ENCODE data around the gene LTBP2. TPM values are rescaled to one million over a fixed set of nuclear protein-coding genes. Genes with fewer than 3 reads are reported as not detected.

Gene LTBP2
- total RNA-seq (26.7 TPM), polyA plus RNA-seq (6.8 TPM)

DNA sequence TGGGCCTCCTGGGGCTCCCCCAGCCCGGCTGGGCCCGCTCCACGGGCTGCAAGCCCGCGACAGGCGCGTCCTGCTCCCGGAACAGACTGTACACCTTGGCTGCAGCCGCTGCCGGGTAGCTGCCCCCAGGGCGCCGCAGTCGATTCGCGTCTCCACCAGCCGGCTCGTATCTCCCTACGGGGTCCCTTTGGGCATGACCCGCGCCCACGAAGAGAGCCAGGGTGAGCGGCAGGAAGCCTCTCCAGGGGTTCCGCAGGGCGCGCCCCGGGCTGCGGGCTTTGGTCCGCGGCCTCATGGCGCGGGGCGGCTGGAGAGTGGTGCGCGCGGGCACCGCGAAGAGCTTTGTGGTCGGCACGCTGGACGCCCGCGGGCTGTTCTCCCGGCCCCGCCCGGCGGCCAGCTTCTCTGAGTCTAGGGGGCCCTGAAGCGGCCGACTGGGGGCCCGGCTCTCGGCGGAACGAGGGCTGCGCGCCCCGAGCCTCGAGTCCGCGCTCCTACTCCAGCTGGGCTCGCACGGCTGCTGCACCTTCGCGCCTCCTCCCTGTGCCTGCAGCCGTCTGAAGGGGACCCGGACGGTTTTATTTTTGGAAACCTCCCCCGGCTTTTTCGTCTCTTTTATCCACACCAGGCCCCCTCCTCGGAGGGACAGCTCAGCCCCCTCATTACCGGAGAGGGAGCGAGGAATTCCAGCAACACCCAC lies at the start of gene LTBP2:
LTBP2 (minus strand) TSS at position 588 of the 700 bp plus-strand sequence; CDS start at position 295, 293 bp downstream.
- Histone ChIP-seq H3K4me1 (ENCODE audit: insufficient read depth) (peaks cover 2% of the 10 kb centered on the region), H3K36me3 (ENCODE audit: insufficient read depth) (no peaks in the 10 kb centered on the region), H3K27ac (ENCODE audit: low read depth) (no peak within 1 kb of the TSS), H3K4me3 (ENCODE audit: low read depth, low read length) (peak within 1 kb of the TSS; percentile 59)
- under 1% methylated on average over 70 of the region's 70 CpGs for whole genome bisulfite sequencing
- DNase-seq (ENCODE audit: extremely low spot score) = no peak

DNA sequence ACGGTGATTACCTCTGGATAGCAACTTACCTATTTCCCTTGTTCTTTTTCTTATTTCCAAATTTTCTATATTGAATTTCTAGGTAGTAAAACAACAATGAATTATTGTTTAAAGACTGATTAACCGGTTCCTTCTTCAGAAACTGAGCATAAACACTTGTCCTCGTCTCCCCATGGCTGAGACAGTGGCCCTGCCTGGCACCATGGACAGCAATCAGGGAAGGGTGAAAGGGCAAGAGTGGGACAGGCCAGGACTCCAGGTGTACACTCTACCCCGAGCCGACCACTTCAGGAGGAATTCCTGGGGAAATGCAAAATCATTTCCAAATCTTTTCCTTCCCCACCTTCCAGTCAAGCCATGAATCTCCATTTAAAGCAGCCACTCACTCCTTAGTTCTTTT lies 48.8 kb upstream of the LTBP2 start:
- no peak overlapping the region for H3K27ac ChIP-seq (ENCODE audit: low read depth)
- H3K4me3 ChIP-seq (ENCODE audit: low read depth, low read length) = no peak overlapping the region
- 76% methylated on average over 5 of the region's 5 CpGs for WGBS
- H3K36me3 ChIP-seq (ENCODE audit: insufficient read depth) = peaks cover 4% of the 10 kb centered on the region
- DNase-seq (ENCODE audit: extremely low spot score) = no peak
- no peaks in the 10 kb centered on the region for H3K4me1 ChIP-seq (ENCODE audit: insufficient read depth)

DNA sequence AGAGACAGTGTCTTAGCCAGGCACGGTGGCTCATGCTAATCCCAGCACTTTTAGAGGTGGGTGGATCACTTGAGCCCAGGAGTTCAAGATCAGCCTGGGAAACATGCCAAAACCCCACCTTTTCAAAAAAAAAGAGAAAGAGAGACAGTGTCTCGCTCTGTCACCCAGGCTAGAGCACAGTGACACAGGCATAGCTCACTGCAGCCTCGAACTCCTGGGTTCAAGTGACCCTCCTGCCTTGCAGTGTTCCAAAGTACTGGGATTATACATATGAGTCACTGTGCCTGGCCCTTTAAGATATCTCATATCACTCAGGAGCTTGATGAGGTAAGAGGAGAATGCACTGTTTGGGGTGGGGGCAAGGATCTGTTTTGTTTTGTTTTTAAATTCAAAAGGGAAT lies 48.1 kb upstream of the LTBP2 start:
- 80% methylated on average over 3 of the region's 3 CpGs for WGBS
- DNase-seq (ENCODE audit: extremely low spot score) = no peak

DNA sequence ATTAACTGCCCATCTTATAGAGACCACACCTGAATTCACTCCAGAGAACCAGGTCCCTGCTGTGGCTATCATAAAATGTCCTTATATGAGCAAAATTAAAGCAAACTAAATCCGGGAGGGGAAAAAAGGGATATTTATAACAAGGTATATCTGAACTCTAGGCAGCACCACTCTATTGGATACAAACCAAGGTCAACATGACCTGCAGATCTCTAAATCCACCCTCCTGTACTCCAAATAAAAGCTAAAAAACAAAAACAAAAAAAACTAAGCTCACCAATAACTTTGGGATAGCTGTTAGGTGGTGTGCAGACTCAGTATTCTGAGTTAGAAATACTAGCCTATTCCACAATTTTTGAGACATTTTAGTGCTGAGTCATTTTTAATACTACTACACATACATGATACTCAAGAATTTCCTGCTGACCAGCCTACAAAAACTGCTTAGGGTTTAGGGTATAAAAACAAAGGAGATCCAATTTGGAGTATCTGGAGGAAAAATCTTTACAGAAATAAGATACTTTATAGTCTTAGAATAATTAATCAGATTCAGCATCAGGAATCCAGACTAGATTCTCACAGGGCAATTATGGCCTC lies 46.6 kb upstream of the LTBP2 start:
- H3K27ac ChIP-seq (ENCODE audit: low read depth) = no peak overlapping the region
- WGBS = 97% methylated on average over 1 of the region's 1 CpG

More for the DNA sequence above, 48.1 kb upstream of the LTBP2 start:
- Histone ChIP-seq H3K27ac (ENCODE audit: low read depth) (no peak overlapping the region), H3K4me3 (ENCODE audit: low read depth, low read length) (no peak overlapping the region), H3K4me1 (ENCODE audit: insufficient read depth) (no peaks in the 10 kb centered on the region), H3K36me3 (ENCODE audit: insufficient read depth) (peaks cover 4% of the 10 kb centered on the region)

DNA sequence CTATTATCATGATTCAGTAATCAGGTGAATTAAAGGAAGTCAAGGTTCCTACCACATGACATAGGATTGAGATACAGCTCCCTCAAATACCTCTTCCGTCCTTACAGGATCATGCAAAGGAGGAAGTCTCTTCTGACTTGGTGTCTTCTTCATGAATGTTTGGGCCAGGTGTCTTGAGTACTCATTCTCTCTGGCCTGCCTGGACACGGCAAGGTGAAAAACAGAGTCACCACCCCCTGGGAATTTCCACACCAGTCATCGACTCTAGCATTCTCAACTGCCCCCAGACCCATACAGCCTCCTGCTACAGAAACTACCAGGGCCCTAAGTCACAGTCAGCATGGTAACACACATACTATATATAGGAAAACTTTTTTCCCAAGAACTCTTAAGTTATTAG lies 44.9 kb upstream of the LTBP2 start:
- Histone ChIP-seq H3K27ac (ENCODE audit: low read depth) (no peak overlapping the region), H3K36me3 (ENCODE audit: insufficient read depth) (no peaks in the 10 kb centered on the region), H3K4me1 (ENCODE audit: insufficient read depth) (no peaks in the 10 kb centered on the region), H3K4me3 (ENCODE audit: low read depth, low read length) (no peak overlapping the region)
- WGBS = 92% methylated on average over 3 of the region's 3 CpGs
- DNase-seq (ENCODE audit: extremely low spot score) = no peak

More for the DNA sequence above, 46.6 kb upstream of the LTBP2 start:
- peaks cover 3% of the 10 kb centered on the region for H3K36me3 ChIP-seq (ENCODE audit: insufficient read depth)
- DNase-seq (ENCODE audit: extremely low spot score) = no peak
- H3K4me3 ChIP-seq (ENCODE audit: low read depth, low read length) = no peak overlapping the region
- no peaks in the 10 kb centered on the region for H3K4me1 ChIP-seq (ENCODE audit: insufficient read depth)

DNA sequence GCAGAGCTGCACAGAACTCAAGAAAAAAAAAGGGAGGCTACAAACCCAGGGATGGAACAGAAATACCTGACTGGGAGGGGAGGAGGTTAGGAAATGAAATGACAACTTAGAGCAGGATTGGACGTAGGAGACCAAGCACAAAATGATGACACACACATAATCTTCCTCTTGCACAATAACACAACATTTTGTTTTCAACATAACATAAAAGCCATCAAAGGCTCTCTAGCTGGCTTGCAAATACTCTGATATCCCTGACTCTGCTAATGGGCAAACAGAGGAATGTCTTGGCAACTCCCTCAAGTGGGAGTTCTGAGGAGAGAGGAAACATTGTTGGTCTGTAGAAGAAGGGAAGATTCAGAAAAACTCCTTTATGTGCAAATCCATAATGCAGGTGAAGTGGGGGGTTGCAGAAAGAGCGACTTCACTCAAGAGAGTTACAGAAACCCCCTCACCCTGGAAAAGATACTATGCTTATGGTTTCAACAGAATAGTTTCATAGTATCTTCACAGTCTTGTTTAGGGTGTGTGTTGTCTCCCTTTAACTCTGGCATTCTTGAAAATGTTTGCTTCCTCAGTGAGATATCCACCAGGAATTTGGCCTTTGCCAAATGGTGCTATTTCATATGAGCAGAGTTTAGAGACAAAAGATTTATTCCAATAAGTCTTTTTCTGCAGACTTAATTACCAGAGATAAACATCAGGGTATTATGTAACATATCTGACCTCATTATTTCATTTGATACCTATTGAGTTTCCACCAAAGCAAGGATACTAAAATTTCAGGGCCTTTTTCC lies 43.8 kb upstream of the LTBP2 start:
- H3K36me3 ChIP-seq (ENCODE audit: insufficient read depth) = no peaks in the 10 kb centered on the region
- 72% methylated on average over 2 of the region's 2 CpGs for WGBS
- no peaks in the 10 kb centered on the region for H3K4me1 ChIP-seq (ENCODE audit: insufficient read depth)
- DNase-seq (ENCODE audit: extremely low spot score) = no peak
- H3K4me3 ChIP-seq (ENCODE audit: low read depth, low read length) = no peak overlapping the region
- no peak overlapping the region for H3K27ac ChIP-seq (ENCODE audit: low read depth)

DNA sequence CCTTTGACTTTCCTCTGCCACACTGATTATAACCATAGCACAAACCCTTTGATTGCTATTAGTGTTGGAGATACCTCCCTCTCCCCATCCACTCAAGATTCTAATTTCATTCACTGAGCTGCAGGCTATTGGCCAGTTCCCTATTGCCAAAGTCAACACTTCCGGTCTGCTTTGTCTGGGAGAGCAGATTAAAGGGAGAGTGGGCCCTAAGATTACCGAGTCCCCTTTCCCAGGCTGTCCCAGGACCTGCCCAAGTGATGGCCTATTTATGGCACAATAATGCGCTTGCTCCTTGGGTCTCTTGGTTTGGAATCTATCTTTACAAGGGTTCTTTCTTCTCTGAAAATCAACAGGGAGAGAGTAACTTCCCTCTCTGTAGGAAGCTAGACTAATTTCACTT lies 42.9 kb upstream of the LTBP2 start:
- 75% methylated on average over 3 of the region's 3 CpGs for WGBS
- no peaks in the 10 kb centered on the region for H3K4me1 ChIP-seq (ENCODE audit: insufficient read depth)
- no peaks in the 10 kb centered on the region for H3K36me3 ChIP-seq (ENCODE audit: insufficient read depth)
- no peak for DNase-seq (ENCODE audit: extremely low spot score)
- H3K27ac ChIP-seq (ENCODE audit: low read depth) = peak overlapping the region; percentile 39
- no peak overlapping the region for H3K4me3 ChIP-seq (ENCODE audit: low read depth, low read length)

DNA sequence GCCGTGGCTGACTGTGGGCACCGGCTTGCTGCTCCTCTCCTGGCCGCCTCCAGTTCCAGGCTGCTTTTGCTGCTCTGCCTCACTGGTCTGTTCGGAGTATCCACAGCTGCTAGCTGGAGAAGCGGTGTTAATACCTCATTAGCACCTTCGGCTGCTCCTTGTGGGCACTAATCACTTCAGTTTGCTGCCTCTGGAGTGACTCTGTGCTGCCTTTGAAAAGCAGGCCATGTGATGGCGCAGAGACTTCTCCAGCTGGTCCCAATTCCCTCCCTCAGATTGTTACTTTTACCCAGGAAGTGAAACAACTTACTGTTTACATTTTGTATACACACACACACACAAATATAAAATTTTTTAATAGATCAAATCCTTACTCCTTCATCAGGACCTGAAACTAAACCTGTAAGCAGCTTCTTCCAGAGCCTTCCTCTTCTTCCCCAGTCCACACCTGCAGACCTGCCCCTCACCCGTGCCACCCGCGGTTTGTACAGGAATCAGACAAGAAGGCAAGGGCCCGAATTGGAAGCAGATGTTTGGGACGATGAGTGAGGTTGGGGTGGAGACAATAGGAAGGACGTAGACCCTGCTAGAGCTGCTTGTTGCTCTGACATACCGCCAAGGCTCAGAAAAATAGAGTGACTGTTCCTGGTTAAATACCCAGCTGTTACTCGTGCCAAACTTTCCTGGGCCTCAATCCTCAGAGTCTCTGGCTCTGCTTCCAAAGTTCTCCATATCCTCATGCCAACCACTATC lies 41.5 kb upstream of the LTBP2 start:
- no peak for DNase-seq (ENCODE audit: extremely low spot score)
- H3K4me3 ChIP-seq (ENCODE audit: low read depth, low read length) = no peak overlapping the region
- no peak overlapping the region for H3K27ac ChIP-seq (ENCODE audit: low read depth)
- H3K36me3 ChIP-seq (ENCODE audit: insufficient read depth) = no peaks in the 10 kb centered on the region
- H3K4me1 ChIP-seq (ENCODE audit: insufficient read depth) = no peaks in the 10 kb centered on the region
- 67% methylated on average over 15 of the region's 15 CpGs for WGBS

DNA sequence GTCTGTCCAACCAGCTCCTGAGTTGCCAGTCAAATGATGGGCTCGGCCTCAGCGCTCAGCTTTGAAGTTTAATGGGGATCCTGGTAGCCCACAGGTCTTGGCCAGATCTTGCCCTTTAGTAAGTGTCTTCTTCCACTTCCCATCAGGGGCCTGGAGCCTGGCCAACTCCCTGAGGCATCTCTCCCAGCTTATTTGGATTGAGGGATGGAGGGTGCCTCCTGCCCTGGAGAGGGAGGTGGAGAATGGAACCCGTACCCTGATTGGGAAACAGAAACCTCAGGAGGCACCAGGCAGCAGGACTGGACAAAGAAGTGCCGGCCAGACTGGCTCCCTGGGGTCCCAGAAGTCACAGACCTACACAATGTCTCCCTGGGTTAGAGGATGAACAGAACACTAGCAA lies 40.5 kb upstream of the LTBP2 start:
- Histone ChIP-seq H3K4me1 (ENCODE audit: insufficient read depth) (no peaks in the 10 kb centered on the region), H3K4me3 (ENCODE audit: low read depth, low read length) (no peak overlapping the region), H3K27ac (ENCODE audit: low read depth) (no peak overlapping the region), H3K36me3 (ENCODE audit: insufficient read depth) (no peaks in the 10 kb centered on the region)
- WGBS = 60% methylated on average over 4 of the region's 4 CpGs
- no peak for DNase-seq (ENCODE audit: extremely low spot score)

DNA sequence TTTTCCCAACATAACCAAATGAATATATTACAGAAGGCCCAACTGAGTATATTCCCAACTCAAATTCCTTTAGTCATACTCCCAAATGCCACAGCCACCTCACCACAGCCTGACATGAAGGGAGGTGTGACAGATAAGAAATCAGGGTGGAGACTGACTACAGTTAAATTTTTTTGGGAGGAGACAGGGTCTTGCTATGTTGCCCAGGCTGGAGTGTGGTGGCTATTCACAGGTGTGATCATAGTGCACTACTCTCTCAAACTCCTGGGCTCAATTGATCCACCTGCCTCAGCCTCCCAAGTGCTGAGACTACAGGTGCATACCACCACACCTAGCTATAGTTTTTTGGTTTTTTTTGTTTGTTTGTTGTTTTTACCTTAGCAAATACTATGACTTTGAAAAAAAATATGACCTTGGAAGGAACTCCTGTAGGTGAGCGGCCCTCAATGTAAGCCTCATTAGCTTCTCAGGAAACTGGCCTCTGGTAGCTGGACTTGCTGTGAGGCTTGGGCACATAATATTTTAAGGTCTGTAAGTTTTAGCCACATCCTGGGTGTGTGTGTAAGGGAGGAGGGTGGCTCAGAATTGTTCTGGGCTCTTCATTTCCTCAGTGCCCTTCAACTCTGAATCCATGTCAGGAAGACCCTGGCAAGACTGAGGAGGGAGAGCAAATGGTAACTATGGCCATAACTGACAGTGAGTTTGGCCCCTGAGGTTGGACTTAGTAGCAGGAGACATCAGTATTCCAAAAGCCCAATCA lies 39.1 kb upstream of the LTBP2 start:
- DNase-seq (ENCODE audit: extremely low spot score) = no peak
- Histone ChIP-seq H3K27ac (ENCODE audit: low read depth) (no peak overlapping the region), H3K4me1 (ENCODE audit: insufficient read depth) (no peaks in the 10 kb centered on the region), H3K4me3 (ENCODE audit: low read depth, low read length) (no peak overlapping the region), H3K36me3 (ENCODE audit: insufficient read depth) (no peaks in the 10 kb centered on the region)
- 96% methylated on average over 1 of the region's 1 CpG for WGBS

DNA sequence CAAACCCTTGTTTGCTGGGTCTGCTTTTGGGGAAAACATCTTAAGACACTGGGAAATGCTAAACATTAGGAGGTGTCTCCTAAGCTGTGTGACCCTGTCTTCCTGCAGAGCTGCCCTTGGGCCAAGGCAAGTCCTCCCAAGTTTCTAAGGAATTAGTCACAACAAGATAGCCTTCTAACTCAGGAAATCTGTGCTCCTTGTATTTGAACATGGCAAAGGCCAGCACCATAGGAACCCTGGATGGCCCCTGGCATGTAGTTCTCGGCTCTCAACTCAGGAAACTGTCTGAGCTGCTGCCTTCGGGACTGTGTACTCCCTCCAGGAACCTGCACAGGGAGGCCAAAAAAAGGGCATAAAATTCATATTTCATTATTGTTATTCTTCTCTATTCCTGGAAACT lies 37.6 kb upstream of the LTBP2 start:
- 82% methylated on average over 2 of the region's 2 CpGs for WGBS
- no peaks in the 10 kb centered on the region for H3K36me3 ChIP-seq (ENCODE audit: insufficient read depth)
- H3K27ac ChIP-seq (ENCODE audit: low read depth) = no peak overlapping the region
- DNase-seq (ENCODE audit: extremely low spot score) = no peak
- H3K4me1 ChIP-seq (ENCODE audit: insufficient read depth) = no peaks in the 10 kb centered on the region
- H3K4me3 ChIP-seq (ENCODE audit: low read depth, low read length) = no peak overlapping the region

DNA sequence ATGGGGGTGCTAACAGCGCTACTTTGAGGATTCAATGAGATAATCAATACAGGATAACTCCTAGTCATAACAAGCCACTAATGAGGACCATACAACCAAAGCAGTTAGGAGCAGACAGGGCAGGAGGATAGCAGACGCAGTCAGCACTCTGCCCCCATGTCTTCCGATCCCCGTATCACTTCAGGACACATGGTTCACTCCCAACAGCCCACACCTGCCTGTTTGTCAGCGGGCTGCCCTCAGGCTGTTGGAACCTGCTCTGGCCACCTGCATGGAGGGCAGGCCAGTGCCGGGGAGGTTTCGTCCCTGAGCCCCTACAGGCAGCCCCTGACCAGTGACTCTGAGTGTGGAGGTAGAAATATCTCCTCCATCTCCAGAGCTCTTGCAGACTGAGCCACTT lies 37.1 kb upstream of the LTBP2 start:
- DNase-seq (ENCODE audit: extremely low spot score) = no peak
- H3K27ac ChIP-seq (ENCODE audit: low read depth) = no peak overlapping the region
- no peaks in the 10 kb centered on the region for H3K36me3 ChIP-seq (ENCODE audit: insufficient read depth)
- no peak overlapping the region for H3K4me3 ChIP-seq (ENCODE audit: low read depth, low read length)
- 70% methylated on average over 7 of the region's 7 CpGs for WGBS
- H3K4me1 ChIP-seq (ENCODE audit: insufficient read depth) = no peaks in the 10 kb centered on the region

DNA sequence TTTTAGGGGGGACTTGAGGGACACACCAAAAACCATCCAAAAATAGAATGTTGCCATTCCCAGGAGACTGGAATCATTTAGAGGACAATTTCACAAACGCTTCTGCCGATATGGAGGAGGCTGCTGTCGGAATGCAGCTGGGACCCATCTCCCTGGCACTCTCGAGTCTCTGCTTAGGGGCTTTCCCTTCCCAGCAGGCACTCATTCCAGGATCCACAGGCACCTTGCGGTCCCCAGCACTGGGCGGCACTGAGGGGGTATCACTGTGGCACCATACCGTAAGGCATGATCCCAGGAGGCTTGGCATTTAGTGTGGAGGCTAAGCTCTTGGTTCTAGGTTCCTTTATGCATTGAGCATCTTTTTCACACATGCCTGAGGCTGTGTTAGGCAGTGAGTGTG lies 36.6 kb upstream of the LTBP2 start:
- Histone ChIP-seq H3K36me3 (ENCODE audit: insufficient read depth) (no peaks in the 10 kb centered on the region), H3K4me1 (ENCODE audit: insufficient read depth) (no peaks in the 10 kb centered on the region), H3K4me3 (ENCODE audit: low read depth, low read length) (no peak overlapping the region), H3K27ac (ENCODE audit: low read depth) (no peak overlapping the region)
- no peak for DNase-seq (ENCODE audit: extremely low spot score)
- 34% methylated on average over 7 of the region's 7 CpGs for WGBS

Data from urinary bladder (tissue), 4 donors.